Activated T-cell treated with anti-CD3 and anti-CD28 coated beads for 24 hours (primary cell): Measurements from ENCODE around the gene JCAD.
"Not testable (repeated sequence)": the region's sequence is repeated elsewhere in the genome, so short reads cannot be mapped to it uniquely, and the experiment has no call there.

Experiments used
- DNase-seq: peaks from one replicate; pipeline ENCODE4 v3.0.0-alpha.2; 2020; ENCODE audit warnings: low read depth

The JCAD gene

DNA sequence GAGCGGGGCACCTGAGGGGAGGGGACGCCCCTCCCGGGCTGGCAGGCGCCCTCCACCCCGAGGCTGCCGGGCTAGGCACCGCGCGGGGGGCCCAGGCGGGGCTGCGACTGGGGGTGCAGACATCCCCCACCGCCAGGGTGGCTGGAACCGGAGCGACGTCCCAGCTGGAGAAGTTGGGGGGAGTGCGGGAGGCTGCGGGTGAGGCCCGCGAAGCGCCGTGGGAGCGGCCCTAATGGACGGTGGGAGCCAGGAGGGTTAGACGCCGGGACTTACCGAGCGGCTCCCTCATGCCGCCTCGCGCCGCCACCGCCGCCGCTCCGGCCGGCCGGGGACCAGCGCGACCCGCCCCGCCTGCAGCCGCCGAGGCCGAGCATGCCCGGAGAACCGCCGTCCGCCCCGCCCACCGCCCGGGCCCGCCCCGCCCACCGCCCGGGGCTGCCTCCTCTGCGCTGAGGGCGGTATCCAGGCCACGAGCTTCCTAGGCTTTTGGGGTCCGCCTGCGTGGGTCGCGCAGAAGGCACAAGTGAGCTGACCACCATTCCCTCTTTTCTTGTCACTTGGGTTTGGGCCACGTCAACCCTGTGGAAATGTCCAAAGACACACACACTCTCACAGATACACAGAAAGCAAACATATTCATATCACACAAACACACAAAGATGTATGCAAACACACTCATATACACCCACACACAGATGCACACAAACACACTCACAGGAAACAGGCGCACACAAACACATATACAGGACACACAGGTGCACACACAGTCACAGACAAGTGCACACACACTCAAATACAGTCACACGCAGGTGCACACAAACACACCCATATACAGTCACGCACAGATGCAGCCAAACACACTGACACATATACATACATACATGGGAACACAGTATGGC, at the start of gene JCAD:
Gene JCAD, minus strand, starts transcription at position 378 of the 899 bp plus-strand sequence. CDS start 11,774 bp downstream, outside the sequence.
- peak; percentile 41 for DNase-seq

- DNase-seq: no peak
Observed at GRCh38 chr10:30106987-30107386, 47.6 kb upstream of the JCAD start.

DNA sequence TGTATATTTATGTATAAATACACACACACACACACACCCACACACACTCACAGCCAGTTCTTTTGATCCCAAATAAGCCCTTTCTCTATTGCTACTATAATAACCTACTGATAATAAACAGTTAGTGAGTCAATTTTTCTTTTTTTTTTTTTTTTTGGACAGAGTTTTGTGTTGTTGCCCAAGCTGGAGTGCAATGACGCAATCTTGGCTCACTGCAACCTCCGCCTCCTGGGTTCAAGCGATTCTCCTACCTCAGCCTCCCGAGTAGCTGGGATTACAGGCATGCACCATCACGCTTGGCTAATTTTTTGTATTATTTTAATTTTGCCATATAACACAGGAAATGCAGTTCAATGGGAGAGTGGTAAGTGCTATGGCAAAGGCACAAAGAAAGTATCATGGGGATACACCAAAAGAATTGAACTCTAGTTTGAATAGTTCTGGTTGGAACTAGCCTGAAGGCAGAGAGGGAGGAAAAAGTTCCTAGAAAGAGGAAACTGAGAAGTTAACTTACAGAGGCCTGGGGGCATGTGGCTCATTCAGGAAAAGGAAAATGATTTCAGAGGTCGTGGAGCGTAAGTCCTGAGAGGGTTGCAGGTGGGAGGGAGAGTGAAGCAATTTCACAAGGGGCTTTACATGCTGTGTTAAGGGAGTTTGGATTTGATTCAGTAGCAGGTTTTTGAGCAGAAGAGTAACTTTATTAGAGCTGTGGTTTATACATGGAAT, 44.4 kb upstream of the JCAD start:
- DNase-seq: no peak

DNA sequence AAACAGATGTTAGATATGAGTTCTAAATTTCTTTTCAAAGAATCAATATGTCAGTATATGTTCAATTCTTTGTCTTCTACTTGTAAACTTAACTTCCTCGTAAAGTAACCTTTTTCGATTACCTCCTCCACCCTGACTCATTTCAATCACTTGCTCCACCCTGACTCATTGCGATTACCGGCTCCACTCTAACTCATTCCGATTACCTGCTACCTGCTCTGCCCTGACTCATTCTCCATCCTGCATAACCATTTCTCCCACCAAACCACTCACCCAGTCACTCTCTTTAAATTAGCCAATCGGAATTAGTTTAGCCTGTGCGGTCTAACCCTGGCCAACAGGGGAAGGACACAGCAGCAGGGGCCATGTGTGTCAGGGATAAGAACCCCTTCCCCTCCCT, 40.3 kb upstream of the JCAD start:
- DNase-seq: not testable (repeated sequence)

DNA sequence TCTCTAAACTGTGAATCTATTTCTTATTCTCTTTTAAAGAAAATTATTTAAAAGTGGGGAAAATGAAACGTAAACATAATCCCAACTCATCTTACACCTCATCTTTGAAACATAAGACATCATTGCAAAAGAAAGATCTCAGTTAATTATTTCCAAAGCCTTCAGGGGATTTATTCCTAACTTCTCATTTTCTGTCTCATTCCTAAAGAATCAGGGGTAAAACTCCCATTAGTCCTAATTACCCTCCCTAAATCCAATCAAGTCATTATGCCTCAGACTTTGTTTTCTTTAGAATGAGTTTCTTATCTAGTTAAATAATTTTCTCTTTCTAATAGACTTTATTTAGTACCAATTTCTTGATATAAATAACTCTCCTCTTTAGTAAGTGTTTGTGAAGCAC, 39.7 kb upstream of the JCAD start:
- no peak for DNase-seq

DNA sequence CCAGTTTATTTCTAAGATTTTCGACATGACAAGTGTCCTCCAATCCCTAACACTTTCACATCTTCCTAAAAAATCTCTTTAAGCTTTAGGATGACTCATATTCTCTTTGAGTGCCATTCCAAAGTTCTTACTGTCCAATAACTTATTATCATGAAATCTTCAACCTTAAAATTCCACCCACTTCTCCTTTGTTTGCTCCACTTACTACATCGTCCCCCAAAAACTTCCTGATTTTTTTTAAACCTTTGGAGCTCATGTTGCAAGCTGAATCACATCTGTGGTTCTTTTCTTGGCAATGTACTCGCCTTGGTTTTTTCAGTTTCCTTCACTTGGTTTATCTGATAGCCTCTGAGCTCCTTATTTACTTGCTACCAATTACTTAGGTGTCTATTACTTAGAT, 39.2 kb upstream of the JCAD start:
- DNase-seq: no peak

GRCh38 chr10:30096564-30096963, 37.2 kb upstream of the JCAD start:
- no peak for DNase-seq

DNA sequence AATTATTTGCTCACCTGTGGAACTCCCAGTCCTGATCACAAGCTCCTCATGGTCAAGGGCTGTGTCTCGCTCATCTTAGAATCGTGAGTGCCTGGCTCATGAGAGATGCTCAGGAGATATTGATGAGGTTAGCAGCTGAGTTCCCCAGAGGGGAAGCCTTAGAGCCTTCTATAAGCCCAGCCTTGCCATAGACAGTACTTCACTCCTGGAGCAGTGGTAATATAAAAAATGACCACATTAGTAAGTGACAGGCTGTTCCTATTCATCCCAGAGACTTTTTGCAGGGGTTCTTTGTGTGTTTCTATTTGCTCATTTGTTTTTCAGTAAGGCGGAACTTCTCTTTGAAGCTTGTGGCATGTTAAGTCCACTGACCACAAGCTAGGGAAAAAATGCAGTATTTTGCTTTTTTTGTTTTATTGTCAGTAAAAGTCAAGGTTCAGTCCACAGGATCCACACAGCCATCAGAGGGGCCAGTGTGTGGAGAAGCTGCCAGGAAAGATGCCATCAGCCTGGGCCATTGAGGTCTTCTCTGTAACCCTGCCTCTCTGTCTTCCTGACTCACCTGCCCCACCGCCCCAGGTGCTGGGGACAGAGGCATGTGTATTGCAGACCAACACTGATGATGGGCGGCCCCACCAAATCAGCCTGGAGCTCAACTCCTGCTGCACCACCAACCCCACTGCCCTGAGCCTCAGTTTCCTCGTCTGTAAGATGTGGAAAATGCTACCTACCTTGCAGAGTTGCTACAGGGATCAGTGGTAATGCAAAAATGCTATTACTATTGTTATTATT, 36.4 kb upstream of the JCAD start:
- DNase-seq: no peak

DNA sequence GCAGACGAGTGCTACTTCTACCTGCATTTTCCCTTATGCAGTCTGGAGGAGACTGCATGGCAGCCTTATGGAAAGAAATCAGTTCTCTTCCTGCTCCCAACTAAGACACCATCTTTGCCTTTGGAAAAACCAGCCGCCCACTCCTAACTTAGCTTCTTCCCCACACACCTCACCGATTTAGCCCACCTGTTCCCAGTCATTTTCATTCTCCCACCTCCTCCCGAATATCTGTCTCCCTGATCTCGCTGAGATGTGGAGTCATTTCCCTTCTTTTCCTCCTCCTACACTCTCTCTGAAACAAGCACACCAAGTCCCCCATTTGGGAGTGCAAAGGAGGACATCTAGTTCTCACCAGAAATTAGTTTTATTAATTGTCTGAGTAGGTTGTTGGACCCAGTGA, 35.2 kb upstream of the JCAD start:
- no peak for DNase-seq

- no peak for DNase-seq
Observed at GRCh38 chr10:30093303-30093950, 34.0 kb upstream of the JCAD start.

DNA sequence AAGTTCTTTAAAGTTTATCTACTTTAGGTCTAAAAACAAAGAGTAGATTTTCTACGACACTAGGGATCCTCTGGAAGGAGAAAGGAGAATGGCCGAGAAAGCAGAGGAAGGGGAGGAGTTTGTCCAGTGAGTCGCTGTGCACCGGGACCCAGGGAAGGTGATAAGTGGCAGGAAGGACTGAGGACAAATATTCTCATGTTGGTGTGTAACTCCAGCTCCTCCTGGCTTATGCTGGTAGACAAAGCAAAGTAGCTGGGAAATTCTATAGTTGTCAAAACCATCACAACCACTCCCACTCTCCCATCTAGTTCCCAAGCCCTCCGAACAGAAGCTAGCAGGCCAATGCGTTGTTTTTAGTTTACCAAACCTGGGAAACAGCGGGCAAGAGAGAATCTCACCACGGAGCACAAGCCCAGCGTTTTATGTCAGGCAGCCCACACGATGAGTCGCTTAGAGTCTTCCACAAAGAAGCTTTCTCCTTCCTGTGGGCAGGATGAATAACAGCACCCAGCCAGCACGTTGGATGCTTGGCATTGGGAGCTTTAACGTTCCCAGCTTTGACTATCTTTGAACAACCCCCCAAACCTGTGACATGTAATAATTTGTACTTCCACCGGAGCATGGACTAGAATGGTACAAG, 32.9 kb upstream of the JCAD start:
- DNase-seq: no peak

- DNase-seq: no peak
Observed at GRCh38 chr10:30091136-30091535, 31.8 kb upstream of the JCAD start.

DNA sequence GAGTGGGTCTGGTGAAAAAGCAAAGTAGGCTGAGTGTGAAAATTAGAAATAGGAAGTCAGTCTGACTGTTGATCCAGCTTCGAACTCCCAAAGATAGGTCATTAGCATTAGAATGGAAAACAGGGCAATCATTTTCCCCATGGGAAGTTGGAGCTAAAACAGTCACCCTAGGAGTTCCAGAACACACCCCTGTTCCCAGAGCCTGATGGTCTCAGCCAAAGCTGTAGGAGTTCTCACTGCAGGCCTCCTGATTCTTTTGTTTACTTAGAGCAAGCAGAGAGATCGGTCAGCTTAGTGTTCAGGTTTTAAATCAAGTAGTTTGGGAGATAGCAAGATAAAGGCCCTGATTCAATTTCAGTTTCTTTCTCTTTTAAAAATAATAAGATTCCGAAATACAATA, 28.8 kb upstream of the JCAD start:
- no peak for DNase-seq

DNA sequence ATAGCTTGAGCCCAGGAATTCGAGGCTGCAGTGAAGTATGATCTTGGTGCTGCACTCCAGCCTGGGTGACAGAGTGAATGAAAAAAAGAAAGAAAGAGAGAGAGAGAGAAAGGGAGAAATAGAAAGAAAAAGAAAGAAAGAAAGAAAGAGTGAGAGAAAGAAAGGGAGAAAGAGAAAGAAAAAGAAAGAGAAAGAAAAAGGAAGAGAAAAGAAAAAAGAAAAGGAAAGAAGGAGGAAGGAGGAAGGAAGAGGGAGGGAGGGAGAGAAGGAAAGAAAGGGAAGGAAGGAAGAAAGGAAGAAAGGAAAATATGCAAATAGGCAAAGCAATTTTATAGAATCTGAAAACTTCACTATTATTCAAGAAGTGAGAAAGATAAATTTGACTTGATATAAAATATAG, 24.5 kb upstream of the JCAD start:
- DNase-seq: no peak

DNA sequence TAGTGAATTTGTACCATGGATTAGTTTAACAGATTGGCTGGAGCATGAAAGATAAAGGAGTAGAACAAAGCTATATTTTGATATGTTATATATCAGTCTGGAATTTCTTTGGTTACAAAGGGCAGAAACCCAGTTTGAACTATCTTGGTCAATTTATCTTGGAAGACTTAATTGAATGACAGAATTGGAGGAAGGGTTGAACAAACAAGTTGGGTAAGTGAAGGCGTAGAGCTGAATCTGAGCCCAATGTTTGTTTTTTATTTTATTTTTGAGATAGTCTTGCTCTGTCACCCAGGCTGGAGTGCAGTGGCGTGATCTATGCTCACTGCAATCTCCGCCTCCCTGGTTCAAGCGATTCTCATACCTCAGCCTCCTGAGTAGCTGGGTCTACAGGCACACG, 21.8 kb upstream of the JCAD start:
- DNase-seq: no peak

DNA sequence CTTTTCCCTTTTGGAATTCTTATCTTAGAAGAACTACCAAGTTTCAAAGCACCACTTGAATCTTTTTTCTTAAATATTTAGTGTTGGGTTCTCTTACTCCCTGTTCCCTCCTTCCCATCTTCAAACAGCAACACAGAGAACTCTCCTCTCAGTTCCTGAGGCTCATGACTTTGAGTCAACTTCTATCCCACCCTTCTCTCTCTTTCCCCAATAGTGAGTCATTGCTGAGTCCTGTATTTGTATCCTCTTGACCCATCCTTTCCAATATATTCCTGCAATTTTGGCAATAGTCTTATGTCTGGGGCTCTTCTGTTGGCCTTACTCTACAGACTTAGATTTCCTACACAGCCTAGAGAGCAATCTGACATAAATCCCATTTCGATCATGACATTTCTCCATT, 20.8 kb upstream of the JCAD start:
- no peak for DNase-seq

DNA sequence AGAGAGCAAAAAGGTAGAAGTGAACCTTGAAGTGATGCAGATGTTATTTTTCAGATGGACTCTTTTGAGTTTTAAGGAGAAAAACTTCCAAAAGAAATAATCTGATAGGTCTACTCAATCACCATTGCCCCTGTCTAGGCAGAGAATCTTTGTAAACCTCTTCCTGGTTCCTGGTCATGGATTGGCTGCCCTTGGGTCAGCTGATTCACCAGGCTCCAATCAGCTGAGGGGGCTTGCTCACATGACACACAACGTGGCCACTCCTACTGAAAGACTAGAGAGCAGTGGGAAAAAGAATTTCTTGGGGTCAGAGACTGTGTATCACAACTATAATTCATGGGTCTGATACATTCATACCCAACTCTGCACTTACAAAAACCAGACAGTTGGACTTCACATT, 20.0 kb upstream of the JCAD start:
- DNase-seq: no peak

GRCh38 chr10:30075481-30075880, 16.1 kb upstream of the JCAD start:
- DNase-seq: no peak

- no peak for DNase-seq
Observed at GRCh38 chr10:30074933-30075332, 15.5 kb upstream of the JCAD start.

- no peak for DNase-seq
Observed at GRCh38 chr10:30074090-30074489, 14.7 kb upstream of the JCAD start.

DNA sequence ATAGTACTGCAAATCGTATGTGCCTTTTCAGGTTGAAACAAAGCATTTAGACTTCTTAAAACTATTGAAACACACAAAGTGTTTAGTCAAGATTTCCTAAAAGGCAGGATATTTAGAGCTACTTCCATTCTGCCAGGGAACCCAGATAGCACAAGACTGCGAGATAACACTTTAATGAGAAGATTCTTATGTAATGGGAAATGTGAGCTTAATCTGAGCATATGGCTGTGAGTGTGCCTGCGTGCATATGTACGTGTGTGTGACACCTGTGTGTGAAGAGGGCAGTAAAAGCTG, 14.3 kb upstream of the JCAD start:
- DNase-seq: no peak
